Measurements from ENCODE around the gene COL23A1. TPM values are rescaled to one million over a fixed set of nuclear protein-coding genes. Genes with fewer than 3 reads are reported as not detected.

The COL23A1 gene
- total RNA-seq, 1 experiment from 2014 or later = 0.08 TPM

DNA sequence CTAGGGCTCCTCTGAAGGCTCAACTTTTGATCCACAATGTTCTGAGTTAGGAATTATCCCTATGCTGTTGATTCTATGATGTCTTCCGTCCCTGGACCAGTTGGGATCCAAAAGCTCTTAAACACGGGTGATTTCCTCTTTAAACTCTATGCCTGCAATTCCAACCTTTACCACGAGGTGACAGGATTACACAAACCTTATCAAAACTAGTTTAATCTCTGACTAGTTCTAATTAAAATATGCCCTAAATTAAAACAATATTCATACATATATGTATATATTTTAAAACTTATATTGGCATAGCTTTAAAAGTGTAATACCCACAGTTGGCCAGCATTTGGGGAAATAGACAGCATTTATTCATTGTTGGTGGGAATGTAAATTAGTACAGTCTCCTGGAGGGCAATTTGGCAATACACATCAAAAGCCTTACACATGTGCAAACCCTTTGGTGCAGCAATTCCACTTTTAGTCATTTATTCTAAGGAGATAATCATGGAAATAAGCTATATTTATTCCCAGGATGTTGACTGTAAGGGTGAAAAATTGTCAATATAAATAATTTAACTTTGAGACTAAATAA, 306.0 kb downstream of the COL23A1 start:
- DNase-seq (ENCODE audit: low spot score) = no peak

DNA sequence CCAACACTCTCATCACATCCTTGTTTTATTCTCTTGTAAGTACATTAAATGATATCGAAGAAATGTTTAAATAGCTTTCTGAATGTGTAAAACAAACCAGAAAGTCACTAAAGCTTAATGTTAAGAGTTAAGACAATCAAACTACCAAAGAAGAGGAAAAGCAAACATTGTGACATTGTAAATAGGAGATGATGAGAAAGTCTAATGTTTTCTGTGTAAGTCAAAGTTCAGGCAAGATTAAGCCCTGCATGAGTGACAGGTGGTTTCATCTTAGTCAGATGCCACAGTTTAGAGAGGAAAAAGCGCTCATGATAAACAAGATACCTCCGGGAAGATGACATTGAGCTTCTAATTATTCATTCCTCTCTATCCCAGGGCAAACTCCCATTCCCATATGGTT, 306.7 kb downstream of the COL23A1 start:
- no peak for DNase-seq (ENCODE audit: low spot score)

DNA sequence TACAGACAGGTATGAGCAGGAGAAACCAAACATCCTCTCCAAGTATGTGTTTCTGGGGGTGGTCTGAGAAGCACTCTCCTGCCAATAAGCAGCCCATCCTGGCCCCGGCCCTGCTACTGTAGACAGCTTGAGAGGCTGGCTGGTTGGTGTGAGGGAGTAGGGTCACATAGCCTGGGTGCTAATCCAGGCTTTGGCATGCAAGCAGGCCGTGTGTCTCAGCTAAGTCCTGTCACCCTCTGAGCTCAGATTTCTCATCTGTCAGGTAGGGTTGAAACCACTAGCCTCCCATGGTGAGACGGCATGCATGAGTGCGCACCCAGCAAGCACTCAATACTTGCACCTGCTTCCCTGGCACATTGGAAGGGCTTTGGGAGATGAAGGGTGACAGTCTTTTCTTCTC, 307.8 kb downstream of the COL23A1 start:
- no peak for DNase-seq (ENCODE audit: low spot score)

DNA sequence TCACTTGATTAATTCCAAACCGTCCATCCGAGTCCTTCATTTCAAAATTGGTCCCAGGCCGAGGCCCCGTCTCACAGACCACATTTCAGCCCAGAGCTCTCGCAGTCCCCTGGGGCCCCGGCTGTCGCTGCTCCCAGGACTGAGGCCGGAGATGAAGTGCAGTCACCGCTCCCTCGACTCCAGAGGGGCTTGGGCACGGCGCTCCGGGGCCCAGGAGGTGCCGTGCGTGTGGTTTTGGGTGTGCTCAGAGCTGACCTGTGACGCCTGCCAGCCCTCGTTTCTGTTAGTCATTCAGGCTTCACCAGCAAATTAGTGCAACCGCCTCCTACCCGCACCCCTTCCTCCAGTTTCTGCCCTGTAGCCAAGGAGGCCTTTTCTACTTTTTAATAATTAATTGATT, 308.9 kb downstream of the COL23A1 start:
- DNase-seq (ENCODE audit: low spot score) = no peak

DNA sequence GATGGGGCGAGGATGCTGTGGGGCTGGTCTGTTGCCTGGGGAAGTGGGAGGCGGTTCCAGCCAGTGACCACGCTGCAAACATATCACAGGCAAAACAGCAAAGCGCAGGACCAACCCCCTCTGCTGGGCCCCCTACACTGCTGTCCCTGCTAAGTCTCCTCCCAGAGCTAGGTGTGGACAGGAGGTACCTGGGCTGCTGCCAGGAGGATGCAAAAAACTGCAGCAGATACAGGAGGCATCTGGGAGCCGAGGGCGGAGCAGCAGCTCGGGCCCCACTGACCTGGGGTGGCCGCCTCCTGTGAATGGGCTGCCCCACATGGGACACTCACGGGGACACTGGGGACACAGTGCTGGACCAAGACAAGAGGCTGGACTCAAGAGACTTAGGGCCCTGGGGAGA, 309.6 kb downstream of the COL23A1 start:
- no peak for DNase-seq (ENCODE audit: low spot score)

DNA sequence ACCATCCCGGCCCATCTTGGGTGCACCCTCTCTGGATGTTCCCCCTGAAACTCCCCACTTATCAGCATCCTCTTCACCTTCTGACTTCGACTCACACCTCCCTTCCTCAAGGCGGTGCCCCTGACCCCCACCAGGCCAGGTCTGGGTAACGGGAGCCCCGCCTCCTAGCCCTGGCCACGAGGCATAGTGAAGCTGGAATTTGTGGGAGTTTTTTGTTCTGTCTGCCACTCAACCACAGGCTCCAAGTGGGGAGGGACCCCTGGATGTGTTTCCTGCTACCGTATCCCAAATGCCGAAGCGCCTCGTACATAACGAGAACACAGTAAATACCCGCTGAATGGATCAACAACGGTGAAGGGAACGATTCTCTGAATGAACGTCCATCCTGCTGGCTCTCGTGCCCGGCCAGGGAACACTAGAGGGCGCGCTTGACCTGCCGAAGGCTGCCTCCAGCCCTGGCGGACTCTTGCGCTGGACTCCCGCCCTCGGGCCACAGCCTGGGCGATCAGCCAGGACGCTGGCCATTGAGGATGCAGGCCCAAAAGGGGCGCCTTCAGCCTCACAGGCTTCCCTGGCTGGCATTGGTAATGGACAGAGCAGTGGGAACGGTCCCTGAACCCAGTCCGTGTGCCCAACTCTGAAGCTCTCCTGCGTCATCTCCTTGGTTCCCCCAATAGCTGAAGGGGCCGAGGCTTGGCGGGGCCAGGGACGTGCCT, 310.3 kb downstream of the COL23A1 start:
- DNase-seq (ENCODE audit: low spot score) = peak; percentile 75

DNA sequence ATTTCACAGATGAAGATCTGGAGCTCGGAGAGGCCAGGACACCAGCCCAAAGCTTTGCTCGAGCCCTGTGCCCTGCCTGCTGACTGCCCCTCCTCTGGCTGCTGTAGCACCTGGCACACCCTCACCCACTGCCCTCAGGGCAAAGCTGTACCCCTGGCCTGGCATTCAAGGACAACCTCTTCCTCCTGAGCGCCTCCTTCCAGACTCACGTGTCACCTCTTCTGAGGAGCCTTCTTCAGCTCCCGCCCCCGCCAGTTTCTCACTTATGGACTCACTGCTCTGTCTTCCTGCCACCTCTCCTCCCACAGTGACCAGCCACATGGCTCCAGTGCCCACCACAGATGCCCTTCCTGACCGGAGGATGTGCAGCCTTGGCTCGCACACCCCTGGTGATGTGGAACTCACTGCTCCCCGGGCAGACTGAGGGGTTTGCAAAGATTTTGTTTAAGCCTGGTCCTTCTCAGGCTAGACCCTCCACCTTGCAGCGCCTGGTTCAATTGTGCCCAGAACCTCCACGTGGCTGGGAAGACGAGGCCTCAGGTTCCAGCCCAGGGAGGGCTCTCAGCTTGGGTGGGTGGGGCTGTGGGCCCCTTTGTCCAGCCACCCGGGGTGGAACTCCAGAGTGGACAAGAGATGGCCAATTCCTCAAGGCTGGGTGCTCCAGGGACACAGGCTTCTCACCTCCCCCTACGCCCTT, 311.0 kb downstream of the COL23A1 start:
- no peak for DNase-seq (ENCODE audit: low spot score)

DNA sequence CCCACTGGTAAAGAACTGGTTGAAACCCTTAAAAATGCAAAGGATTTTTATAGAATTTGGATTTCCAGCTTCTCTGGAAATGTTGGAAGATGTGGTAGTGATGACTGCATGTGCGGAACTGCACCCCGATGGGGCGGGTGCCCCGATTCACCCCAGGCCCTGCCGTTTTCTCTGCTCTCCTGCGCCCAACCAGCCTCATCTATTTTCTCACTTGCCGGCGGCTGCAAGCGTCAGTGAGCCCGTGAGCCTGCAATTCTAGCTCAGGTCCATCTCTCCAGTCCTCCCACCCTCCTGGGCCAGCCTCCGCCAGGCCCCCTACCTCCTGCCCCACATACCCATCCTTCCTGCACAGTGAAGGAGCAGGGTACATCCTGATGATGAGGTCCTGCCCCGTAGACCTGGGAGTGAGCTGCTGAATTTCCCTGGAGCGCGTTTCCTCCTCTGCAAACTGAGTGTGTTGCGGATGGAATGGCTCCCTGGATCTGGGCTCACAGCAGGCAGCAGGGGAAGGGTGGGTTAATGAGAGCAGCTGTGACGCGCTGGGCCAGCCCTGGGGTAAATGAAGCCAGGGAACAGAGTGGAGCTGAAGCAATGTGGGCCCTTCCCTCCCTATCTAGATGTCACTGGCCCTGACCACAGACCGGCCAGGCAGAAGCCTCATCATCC, 311.7 kb downstream of the COL23A1 start:
- no peak for DNase-seq (ENCODE audit: low spot score)

DNA sequence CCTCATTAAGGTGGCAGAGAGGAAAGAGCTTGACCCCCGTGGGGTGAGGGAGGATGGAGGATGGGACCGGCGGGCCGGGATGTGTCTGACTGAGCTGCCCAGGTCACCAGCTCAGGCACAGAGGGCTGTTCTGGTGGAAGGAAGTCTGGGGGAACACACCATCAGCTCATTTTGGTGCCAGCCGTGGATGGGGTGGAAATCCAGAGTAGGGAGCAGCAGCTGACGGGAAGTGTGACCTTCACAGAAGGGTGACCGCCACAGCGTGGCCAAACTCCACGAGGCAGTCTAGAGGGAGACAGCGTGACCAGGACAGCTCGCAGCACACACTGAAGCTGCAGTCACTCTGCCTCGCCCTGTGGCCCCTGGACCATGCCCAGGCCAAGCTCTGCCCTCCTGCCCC, 312.3 kb downstream of the COL23A1 start:
- no peak for DNase-seq (ENCODE audit: low spot score)

DNA sequence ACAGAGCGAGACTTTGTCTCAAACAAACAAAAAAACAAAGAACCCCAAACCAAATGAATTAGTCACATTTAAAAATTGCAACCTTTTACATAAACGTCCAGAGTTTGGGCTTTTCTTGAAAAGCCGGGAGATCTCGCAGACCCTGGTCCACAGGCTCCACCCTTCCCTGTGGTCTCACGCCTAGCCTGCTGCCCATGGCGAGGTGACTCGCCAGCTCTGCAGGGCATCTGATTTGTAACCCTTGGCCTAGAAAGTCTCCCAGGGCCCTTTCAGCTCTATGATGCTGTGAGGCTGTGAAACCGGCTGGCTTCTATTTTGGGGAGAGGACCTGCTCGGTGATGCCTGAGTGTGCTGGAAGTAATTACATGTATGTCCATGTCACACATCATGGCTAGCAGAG, 312.8 kb downstream of the COL23A1 start:
- DNase-seq (ENCODE audit: low spot score) = no peak

DNA sequence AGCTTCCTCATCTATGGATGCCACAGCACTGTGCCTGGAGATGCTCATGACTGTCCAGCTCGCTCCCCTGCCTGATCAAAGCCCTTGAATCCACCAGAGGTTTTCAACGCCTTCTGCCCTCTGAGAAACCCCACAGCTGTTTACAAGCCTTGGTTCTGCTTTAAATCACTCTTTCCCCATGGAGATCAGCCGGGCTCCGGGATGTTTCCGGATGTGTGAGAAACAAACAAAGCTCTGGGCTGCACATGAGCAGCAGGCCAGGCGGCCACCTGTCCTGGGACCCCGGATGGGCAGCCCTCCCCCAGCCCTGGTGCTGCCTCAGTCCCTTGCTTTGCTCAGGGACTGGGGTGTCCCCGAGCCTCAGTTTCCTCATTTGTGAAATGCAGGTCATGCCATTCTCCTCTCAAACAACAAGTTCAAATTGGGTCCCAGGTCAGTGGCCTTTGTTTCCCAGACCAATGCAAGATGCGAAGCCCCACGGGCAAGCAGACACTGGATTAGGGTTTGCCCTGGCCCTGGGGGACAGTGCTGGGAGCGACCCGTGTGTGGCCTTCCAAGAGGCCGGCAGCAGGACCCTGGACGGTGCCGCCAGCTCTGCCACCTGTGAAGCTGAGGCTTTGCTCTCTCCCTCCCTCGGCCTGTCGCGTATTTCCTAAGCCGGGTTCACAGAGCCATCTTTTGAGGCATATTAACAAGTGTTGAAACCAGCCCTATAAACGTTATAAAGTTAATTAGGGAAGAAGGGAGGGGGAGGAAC, 315.2 kb downstream of the COL23A1 start:
- no peak for DNase-seq (ENCODE audit: low spot score)

DNA sequence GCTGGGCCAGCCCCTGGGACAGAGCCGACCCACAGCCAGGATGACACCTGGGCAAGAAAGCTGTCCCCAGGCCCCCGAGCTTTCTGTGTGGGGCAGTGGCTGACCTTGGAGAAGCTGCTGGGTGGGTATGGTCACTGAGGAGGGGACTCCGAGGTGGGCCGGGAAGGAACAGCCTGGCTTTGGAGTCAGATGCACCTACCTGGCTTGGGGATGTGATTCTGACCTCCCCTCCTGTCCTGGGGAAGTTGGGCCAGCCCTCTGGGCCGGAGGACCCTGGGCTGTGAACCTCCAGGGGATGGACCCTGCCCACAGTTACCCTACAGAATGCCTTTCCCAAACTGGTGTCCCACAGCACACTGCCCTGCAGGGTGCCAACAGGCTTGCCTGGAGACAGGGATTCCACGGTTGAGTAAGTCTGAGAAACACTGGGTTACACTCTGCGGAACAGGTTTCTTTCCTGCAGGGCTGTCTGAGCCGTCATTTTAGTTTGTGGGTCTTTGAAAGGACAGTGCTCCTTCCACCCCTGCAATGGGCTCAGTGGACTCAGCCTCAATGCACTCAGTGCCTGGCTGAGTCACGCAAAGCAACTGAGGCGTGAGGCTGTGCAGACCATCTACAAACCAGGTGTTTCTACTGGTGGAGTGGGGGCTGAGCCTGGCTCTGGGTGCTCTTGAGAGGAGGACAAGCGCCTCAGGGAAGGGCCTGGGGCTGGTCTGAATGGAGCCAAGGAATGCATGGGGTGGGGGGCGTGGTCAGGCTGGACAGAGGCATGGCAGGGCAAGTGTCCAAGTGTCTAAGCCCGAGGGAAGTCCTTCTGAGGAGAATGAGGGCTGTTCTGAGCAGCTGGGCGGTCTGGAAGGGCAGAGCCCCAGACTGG, 316.3 kb downstream of the COL23A1 start:
- DNase-seq (ENCODE audit: low spot score) = no peak

DNA sequence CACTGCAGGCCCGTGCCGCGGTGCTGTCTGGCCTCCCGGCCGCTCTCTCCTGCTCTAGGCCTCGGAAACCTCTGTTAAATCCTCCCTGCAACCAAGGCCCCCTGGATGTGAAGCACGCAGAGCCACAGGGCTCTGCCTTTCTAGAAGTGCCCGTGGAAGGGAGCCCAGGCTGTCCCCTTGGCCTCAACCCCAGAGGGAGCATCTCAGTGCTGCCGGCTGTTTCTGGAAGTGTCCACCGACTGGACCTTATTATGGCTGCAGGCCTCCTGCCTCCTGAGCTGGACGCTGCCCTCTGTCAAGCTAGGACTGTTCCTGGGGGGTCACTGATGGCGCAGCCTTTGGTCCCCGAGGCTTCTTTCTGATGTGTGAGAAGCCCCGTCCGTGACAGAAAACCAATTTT, 317.2 kb downstream of the COL23A1 start:
- no peak for DNase-seq (ENCODE audit: low spot score)

DNA sequence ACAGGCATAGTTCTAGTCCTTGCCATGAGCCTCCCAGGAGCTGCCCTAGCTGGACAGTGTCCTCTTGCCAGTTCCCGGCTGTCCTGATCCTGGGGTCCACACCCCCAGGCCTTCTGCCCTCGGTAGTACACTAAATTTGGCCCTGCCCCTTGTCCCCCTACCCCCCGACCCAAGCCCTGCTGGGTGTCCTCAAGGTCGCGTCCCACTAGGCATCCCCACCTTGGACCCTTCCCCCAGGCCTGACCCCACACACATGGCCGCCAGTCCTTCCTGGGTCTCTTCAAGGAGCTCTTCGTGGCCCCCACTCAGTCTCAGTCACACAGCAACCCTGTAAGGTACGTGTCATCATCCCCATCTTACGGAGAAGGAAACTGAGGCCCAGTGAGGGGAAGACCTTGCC, 317.6 kb downstream of the COL23A1 start:
- no peak for DNase-seq (ENCODE audit: low spot score)

DNA sequence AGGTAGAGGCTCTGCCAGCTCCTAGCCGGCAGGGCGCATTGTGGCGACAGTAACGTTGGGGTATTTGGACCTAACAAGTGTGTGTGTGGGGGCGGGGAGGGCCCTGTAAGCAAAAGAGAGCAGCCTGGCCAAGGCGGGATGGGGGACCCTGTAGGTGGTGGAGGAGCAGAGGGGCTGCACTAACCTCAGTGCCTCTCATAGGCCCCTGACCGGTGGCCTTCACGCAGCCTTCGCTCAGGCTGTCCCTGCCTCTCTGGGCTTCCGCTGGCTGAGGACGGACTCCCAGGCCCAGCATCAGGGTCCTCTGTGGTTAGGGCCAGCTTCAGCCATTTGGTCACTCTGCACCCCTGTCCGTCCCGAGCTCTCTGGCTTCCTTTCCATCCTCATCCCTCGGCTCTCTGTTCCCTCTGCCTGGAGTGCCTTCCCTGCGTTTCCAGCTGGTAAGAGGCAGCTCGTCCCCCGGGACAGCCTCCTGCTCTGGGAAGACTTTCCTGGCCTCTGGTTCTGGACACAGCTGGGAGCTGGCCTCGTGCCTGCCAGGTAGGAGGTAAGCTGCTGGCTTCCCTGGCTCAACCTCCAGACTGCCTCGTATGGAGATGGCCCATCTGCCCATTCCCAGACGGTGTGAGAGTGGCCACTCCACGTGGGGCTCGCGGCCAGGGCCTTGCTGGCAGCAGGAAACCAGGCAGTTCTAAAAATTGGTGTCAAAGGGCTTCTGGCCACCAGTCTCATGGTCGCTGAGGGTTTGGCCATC, 318.3 kb downstream of the COL23A1 start:
- DNase-seq (ENCODE audit: low spot score) = no peak

DNA sequence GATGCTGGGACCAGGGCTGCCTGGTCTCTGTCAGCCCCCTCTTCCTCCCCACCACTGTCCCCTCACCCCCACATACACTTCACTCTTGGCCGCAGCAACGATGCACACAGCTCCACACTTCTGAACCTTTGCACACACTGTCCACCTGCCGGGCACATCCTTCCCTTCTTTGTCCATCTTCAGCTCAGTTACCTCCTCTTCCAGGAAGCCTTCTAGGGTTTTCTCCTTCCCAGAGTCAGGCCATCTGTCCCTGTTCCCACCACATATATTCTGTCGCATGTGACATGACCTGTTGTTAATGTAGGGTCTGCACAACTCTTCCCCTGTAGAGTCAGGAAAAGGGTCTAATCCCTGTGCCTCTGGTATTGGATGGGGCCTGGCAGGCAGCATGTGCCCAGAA, 319.0 kb downstream of the COL23A1 start:
- DNase-seq (ENCODE audit: low spot score) = no peak

DNA sequence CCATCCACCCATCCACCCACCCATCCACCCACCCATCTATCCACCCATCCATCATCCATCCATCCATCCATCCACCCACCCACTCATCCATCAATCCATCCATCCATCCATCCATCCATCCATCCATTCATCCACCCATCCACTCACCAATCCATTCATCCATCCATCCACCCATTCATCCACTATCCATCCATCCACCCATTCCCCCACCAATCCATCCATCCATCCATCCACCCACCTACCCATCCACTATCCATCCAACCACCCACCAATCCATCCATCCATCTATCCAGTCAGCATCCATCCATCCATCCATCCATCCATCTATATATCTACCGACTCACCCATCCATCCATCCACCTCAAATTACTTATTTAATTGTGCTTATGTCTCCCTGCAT, 320.7 kb downstream of the COL23A1 start:
- no peak for DNase-seq (ENCODE audit: low spot score)

DNA sequence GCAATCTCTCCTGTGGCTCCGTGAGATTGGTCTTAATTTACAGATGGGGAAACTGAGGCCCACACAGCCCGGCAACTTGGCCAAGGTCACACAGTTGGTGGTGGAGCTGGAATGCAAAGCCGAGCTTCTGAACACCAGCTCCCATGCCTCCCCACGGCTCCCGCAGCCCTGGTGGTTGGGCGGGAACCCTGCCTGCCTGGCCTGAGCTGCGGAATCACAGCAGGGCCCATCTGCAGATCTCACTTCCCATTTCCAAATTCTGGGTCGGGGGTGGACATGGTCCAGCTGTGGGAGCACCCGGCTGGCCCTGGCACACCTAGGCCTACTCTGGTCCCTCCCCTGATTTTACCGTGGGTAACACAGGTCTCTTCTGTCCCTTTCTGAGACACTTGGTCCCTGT, 322.3 kb downstream of the COL23A1 start:
- DNase-seq (ENCODE audit: low spot score) = no peak

DNA sequence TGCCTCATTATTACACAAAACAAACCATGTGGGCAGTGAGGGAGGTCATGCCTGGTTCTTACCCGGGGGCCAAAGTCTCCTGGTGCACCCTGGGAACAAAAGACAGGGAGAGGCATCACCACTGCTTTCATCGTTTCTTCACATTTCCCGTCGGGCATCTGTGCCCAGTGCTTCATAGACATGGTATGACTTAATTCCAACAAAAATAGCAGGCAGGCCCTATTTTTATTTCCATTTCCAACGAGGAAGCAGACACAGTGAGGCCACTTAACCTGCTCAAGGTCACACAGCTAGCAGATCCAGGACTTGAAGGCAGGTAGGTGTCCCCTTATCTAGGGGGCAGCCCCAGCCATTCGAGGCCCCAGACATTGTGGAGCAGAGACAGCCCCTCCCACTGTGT, 322.9 kb downstream of the COL23A1 start:
- DNase-seq (ENCODE audit: low spot score) = no peak

DNA sequence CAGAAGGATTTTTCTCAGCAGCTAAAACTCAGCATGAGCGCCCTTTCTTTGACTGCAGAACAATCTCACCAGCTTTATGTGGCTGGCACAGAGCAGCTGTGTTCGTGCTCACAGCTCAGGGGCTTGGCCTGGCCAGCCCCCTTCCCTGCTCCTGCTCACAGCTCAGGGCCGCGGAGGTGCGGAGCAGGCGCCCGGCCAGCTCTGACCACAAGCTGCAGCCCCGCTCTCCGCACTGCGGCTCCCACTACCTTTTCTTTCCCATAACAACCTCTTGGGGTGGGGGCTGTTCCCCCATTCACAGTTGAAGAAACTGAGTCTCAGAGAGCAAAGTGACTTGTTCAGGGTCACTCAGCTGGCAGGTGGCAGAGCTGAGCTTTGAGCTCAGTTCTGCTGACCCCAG, 323.6 kb downstream of the COL23A1 start:
- DNase-seq (ENCODE audit: low spot score) = no peak
